ENCODE results near the gene TMSB15B.
"Not testable (repeated sequence)": the region's sequence is repeated elsewhere in the genome, so short reads cannot be mapped to it uniquely, and the experiment has no call there.

Gene TMSB15B

DNA sequence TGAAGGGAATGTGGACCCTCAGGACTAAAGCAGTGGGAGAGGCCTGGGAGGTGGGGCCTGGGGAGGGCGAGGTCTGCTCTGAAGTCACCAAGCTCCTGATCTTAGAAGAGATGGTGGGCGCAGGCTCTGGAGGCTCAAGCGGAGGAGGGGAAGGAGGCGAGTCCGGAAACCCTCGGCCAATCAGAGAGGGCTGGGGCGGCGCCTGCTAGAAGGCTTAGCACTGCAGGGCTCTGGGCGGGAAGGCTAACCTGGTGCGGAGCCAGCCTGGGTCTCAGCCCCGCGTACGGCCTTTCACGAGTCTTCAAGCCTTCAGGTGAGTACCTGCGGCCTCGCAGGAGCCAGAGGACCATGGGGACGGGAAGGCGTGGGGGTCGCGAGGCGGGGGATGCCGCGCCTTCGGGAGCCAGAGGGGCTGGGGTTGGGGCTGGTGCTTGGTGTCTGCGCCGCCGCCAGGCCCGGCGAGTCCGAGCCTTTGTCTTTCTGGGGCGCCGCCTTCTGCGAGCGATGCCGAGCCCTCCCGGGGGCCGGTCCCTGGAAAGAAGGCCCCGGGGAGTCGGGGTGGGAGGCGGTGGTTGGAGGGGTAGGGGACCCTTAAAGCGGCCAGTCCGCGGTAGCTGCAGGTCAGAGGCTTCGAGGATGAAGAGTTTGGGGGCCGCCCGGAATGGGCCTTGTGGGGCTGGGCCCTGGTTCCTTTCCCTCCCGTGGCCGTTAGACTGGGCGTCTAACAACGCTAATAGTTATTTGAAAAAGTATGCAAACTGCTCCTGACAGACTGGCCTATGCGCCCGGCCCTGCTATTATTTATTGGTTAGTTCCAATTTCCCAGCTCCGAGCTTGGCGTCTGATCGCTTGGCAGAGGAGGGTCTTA lies at the start of gene TMSB15B:
Gene TMSB15B (plus strand): TSS at position 217 of the 868 bp plus-strand sequence.
- not testable (repeated sequence) for DNase-seq

DNA sequence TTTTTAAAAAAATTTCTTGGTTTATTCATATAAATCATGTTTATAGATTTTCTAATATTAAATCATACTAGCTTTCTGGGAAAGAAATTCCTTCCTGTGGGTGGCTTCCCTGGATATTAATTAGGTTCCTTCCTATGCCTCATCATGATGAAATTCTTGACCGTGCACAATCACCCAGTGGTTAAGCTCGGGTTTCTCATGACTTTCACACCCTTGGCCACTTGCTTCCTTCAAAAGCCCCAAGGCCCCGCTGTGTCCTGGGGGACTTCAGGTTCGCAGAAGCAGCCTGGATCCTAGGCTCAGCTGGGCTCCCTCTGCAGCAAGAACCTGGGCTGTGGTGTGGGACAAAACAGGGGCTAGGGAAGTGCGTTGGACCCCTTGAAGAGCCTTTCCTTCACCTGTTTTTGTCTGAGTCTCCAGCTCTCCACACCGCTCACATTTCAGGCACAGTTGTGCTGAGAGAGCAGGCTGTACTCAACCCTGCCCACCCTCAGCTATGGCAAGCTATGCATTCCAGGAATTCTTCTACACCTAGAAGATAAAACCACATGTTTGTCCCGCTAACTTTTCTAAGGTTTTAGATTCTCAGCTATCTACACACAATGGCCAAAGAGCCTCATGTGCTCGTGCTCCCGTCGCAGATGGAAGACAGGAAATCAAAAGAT lies 48.9 kb upstream of the TMSB15B start:
- DNase-seq: no peak

DNA sequence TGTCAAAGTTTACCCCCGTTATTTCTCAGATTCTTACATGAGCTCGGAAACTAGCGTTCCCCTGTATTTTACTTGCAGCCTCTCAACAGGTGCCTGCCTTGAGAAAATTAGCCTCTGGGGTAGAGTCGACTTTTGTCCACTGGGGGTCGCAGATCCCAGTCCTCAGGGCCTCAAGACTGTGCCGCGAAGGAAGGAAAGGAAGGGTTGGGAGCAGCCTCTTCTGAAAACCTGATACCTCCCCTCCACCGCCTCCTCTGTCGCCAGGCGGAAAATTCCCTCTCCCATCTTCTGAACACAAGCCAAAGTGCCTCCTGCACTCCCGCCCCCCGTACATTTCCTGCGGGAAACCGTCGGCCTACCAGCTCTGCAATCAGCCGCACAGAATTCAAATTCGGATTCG lies 44.4 kb upstream of the TMSB15B start:
- peak; percentile 29 for DNase-seq

DNA sequence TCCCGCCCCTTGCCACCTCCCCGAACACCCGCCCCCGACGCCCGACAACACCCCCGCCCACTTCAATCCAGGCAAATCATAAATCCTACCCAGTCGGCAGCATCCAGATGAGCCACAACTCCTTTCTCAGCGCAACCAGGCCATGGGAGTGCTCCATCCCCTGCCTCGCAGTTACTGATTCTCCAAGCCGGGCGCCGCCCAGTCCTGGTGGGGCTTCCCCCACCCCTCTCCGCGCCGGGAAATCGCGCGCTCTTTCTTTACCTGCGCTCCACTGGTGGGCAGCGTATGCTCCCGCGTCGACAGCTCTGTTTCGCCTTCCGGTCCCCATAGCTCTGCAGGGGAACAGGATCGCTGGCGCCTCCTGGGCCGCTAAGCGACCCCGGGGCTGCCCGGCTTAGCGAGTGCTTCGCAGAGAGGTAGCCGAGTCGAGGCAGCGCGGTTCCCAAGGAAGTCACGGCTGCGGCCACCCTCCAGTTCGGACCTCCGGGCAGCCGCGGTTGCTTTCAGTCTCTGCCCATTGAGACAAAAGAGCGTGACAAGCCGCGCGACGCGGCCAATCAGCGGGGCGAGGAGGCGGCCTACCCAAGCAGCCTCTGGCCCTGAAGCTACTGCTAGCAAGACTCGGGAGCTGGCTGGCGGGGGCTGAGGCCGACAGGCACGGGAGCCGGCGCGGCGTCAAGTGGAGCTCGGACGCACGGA lies 43.7 kb upstream of the TMSB15B start:
- peak; percentile 3 for DNase-seq

DNA sequence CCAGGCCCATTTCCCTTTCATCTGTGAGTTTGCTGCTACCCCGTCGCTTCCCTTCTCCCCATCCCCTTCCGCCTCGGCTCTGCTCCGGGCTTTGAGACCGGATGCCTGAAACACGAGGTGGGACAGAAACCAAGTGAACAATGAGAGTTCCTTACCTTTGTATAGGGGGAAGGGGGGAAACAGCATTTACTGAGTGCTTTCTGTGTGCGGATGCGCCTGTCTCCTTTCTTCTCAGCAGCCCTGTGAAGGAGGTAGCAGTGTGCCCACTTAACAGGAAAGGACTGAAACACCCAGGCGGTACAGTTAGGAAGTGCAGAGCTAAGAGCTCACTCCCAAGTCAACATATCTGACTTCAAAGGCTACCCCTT lies 43.2 kb upstream of the TMSB15B start:
- peak; percentile 71 for DNase-seq

DNA sequence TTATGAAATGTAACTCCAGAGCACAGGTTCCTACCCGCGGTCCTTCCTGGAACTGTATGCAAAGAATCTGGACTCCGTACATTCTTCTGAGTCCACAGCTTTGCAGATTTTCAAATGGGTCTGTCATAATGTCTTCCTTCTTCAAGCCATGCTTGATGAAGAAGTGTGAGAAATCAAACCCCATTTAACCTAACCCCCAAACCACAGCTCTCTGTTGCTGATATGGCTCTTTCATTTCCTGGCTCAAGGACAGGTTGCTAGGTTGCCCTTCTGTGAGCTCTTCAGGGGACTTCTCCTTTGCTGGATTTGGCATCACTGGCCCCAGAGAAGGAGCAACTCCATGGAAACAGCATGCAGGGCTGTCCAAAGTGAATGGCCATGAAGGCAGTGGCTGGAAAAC lies 41.9 kb upstream of the TMSB15B start:
- DNase-seq: not testable (repeated sequence)

DNA sequence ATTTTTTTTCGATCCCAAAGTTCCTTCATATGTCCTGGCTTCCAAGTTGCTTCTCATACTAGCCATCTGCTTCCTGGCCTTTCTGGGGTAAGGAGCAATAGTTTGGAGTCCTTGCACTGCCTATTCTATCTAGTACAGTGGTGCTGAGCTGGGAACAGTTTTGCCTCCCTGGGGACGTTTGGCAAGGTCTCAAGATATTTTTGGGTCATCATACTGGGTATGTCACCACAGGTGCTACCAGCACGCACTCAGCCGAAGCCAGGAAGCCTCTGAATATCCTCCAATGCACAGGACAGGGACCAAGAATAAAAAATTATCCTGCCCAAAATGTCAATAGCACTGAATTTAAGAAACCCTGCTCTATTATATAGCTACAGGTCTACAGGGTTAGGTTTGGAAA lies 35.4 kb upstream of the TMSB15B start:
- no peak for DNase-seq

DNA sequence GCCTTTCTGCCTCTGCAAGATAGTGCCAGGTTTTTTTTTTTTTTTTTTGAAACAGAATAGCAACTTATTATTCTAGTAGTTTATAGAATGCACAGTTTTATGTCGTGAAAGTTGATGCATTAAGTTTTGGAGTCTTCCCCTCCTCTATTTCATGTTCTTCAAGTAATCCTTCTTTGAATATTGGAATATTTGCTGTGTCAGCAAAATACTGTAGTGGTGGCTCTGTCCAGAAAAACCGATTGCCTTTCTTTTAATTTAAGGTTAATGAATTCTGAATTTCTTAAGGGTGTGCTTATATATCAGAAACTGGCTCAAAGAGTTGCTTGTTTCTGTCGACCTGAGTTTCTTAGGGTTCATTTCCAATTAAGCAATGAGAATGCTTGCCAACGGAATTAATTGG lies 34.8 kb upstream of the TMSB15B start:
- no peak for DNase-seq

DNA sequence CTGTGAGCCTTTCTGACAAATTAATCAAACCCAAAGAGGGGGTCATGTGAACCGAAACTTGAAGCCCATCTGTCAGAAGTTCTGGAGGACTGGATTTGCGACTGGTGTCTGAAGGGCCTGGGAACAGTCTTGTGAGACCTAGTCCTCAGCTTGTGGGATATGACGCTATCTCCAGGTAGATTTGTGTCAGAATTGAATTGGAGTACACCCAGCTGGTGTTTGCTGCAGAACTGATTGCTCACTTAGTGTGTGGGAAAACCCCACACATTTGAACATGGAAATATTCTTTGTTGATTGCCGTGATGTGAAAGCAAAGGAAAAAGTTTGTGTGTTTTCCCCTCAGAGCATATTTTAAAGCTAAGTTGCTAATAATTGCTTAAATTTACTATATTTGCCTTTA lies 30.3 kb upstream of the TMSB15B start:
- no peak for DNase-seq

DNA sequence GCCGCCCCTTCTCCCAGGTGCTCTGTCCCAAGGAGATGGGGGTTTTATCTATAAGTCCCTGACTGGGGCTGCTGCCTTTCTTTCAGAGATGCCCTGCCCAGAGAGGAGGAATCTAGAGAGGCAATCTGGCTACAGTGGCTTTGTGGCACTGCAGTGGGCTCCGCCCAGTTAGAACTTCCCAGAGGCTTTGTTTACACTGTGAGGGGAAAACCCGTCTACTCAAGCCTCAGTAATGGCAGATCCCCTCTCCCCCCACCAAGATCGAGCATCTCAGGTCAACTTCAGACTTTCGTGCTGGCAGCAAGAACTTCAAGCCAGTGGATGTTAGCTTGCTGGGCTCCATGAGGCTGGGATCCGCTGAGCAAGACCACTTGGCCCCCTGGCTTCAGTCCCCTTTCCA lies 22.2 kb upstream of the TMSB15B start:
- not testable (repeated sequence) for DNase-seq

DNA sequence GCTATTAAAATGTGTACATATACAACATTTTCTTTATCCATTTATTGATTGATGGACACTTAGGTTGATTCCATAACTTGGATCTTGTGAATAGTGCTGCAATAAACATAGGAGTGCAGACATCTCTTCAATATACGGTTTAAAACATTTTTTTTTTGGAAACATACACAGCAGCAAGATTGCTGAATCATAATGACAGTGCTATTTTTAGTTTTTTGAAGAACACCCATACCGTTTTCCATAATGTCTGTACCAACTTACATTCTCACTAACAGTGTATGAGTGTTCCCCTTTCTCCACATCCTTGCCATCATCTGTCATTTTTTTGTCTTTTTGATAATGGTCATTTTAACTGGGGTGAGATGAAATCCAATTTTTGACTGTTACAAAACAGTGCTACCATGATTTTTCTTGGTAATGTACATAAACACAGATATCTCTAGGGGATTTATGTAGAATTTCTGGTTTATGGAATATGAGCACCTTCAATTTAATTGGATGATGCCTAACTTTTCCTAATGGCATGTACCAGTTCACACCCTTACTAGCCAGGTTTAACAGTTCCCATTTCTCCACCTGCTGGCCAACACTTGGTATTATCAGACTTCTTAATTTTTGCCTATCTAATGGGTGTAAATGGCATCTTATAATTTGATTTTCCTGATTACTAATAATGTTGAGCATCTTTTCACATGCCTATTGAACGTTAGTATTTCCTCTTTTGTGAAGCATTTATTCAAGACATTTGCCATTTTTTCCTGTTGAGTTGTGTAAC lies 21.0 kb upstream of the TMSB15B start:
- DNase-seq: peak; percentile 2

DNA sequence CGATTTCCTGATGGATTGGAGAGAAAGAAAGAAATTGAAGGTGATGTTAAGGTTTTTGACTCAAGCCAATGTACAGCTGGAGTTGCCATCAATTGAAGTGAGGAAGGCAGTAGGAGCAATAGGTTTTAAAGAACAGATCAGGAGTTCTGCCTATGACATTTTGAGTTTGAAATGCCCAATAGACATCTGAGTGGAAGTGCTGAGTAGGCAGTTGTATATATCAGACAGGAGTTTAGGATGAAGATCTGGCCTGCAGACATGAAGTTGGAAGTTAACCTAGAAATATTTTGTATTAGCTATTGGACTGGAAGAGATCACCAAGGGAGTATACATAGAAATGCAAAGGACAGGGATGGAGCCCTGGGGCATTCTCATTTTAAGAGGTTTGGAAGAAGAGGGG lies 12.9 kb upstream of the TMSB15B start:
- no peak for DNase-seq

DNA sequence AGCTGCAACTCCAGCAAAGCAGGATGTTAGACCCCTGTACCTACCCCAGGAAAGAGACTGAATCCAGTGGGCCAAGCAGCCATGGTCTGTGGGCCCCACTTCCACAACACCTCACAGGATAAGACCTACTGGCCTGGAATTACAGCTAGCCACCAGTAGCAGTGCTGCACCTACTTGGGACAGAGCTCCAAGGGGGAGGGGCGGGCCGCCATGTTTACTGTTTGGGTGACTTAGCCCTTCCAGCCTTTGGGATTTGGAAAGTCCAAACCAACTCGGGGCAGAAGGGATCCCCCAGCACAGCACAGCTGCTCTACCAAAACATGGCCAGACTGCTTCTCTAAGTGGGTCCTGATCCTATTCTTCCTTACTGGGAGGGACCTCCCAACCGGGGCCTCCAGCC lies 9.1 kb upstream of the TMSB15B start:
- no peak for DNase-seq

DNA sequence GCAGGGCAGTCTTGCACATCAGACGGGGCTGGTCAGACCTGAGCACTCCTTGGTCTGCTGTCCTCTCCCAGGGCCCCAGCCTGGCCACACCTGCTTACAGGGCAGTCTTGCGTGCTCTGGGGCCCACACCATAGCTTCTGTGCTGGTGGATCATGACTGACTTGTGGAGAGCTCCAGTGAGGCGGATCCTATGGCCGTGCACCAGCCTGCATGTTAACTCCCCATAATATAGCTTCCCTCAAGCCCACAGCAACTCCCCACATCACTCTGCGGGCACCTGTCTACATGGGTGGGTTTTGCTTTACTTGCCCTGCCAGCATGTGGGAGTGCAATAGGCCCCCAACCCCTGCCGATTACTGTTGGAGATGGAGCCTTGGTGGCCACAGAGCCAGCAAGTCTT lies 8.2 kb upstream of the TMSB15B start:
- no peak for DNase-seq

DNA sequence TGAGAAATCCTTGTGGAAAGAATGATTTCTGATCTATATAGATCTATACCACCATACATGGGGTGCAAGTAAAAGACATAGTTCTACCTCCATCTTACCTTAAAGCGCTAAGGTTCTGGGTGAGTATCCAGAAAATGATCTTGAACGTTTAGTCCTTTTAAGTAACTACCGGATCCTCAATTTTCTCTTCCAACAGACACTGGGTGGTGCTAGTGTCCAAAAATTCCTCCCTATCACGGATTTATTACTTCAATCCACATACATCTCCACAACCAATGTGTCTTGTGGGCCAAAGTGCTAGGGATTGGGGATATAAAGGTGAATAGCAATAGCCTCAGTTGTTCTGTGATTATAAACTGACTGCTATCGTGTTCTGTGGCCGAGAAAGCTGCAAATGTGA lies 1.8 kb upstream of the TMSB15B start:
- not testable (repeated sequence) for DNase-seq

DNA sequence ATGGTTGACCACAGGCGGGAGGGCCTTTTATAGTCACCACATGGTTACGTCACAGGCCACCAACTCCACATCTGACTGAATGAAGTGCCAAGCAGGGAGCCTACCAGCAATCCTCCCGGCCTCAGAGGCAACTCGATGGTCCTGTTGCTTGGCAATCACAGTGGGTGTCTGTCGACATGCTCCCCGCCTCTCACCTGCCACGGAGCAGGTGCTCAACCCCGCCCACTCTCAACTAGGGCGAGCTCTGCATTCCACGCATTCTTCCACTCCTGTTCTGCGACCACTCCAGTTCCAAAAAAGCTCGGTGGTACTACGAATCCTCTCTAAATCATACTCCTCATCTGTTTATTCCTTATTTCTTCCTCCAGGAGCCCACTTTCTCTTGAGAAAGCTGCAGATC lies 21.1 kb downstream of the TMSB15B start:
- not testable (repeated sequence) for DNase-seq

DNA sequence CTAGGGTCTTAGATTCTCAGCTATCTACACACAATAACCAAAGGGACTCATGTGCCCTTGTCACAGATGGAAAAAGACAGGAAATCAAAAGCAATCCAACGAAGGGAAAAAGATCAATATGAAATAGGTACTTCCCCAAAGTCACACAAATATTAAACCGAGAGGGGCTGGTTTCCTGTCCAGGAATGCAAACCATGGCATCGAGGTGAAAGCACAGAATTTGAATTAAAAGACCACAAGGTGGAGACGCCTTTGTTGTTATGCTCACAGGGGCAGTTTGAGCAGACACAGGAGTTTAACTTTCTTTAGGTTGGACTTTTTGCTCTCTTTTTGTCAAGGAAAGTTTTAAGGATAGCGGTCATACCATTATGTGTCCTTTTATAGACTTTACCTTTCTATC lies 36.8 kb downstream of the TMSB15B start:
- DNase-seq: no peak

DNA sequence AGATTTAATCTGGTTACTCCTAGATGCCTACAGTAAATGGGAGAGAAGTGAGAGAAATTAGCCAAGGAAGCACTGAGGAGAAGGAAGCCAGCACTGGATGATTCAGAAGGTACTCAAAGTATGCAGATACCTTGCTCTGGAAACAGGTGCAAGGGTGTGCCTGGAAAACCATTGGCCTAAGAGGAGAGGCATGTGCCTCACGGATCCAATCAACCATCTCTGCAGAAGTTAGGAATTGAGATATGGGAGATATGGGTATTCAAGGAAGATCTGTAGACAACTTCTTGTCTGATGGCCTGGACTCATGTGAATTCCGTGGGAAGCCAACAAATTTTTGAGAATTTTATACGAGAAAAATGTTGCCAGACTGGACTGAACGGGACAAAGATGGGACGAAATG lies 46.4 kb downstream of the TMSB15B start:
- no peak for DNase-seq

DNA sequence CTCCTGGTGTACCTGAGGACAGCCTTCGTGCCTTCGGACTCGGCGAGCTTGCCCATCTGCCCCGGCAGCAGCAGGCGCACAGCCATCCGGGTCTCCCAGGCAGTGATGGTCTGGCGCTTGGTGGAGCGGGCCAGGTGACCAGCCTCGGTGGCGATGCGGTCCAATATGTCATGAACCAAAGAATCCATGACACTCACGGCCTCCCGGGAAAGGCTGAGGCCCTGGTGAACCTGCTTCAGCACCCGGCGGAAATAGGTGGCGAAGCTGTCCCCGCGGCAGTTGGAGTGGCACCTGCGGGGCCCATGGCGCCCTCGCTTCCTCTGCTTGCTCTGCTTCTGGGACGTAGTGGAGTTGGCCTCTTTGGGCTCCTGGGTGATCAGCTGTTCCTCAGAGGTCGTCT lies 50.7 kb downstream of the TMSB15B start:
- DNase-seq: no peak

DNA sequence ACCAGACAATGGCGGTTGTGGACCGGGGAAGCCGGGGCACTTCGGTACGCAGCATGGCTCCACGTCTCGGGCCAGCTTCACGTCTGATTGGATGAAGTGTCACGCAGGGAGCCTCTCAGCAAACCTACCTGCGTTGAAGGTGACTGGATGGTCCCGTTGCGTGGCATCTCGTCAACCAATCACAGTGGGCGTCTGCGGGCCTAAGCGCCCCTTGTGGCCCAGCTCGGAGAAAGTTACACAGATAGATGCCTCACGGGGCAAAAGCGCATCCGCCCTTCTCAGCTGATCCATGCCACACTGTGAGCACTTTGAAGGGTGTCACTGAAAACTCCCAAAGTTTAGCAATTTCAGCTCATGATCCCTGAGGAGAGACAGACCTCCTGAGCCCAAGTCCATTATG lies 51.2 kb downstream of the TMSB15B start, which contains the start of gene H2BW1:
Gene H2BW1 (minus strand): TSS at position 103 of the 400 bp plus-strand sequence. CDS start 132 bp downstream, outside the sequence.
- no peak for DNase-seq

DNA sequence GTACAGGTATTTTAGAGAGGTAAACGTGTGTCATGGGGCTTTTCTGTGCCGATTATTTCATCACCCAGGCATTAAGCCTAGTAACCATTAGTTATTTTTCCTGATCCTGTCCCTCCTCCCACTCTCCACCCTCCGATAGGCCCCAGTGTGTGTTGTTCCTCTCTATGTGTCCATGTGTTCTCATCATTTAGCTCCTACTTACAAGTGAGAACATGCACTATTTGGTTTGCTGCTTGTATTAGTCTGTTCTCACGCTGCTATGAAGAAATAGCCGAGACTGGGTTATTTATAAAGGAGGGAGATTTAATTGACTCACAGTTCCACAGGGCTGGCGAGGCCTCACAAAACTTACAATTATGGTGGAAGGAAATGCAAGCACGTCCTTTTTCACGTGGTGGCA lies 53.1 kb downstream of the TMSB15B start:
- not testable (repeated sequence) for DNase-seq

All from DMS 273 treated with DMSO at 0.1 percent for 48 hours (cell line).